Fibroblast of mammary gland (primary cell): ENCODE results near the gene DDX23.

Experiments used
- DNase-seq: peaks from one replicate; pipeline ENCODE4 v3.0.0-alpha.2; 2010; ENCODE audit warnings: low read depth
- H3K4me3 ChIP-seq: 2 replicates; pipeline ENCODE4 v1.5.1; 2011; ENCODE audit warnings: low read depth, mild to moderate bottlenecking, low read length, moderate library complexity; ENCODE audit not compliant: control insufficient read depth
- CTCF ChIP-seq: conservative IDR thresholded peaks from 2 replicates; pipeline ENCODE4 v1.5.1; 2011; ENCODE audit warnings: low read depth, low read length, inconsistent platforms; ENCODE audit not compliant: control insufficient read depth, insufficient read depth

The DDX23 gene

GRCh38 chr12:48818831-48819590, 33.0 kb downstream of the DDX23 start:
- peak overlapping the region; percentile 61 for H3K4me3 ChIP-seq
- no peak for TF ChIP-seq CTCF
- DNase-seq: no peak

- TF ChIP-seq CTCF: no peak
- peak within 1 kb of the TSS; percentile 61 for H3K4me3 ChIP-seq
- peak; percentile 22 for DNase-seq
Measured at GRCh38 chr12:48817873-48818830, 33.8 kb downstream of the DDX23 start, which contains the start of gene CACNB3. TSS of gene CACNB3 (plus strand) at chr12:48818496. CDS start at chr12:48818930, 434 bp downstream.

GRCh38 chr12:48816143-48816854, 35.7 kb downstream of the DDX23 start:
- no peak for DNase-seq
- peak overlapping the region; percentile 90 for H3K4me3 ChIP-seq
- no peak for TF ChIP-seq CTCF

GRCh38 chr12:48815126-48816110, 36.5 kb downstream of the DDX23 start:
- H3K4me3 ChIP-seq: peak overlapping the region; percentile 90
- no peak for TF ChIP-seq CTCF
- DNase-seq: peak; percentile 78

- peak overlapping the region; percentile 90 for H3K4me3 ChIP-seq
- peak; percentile 66 for TF ChIP-seq CTCF
- peak; percentile 75 for DNase-seq
Measured at GRCh38 chr12:48814262-48815125, 37.5 kb downstream of the DDX23 start.
